Muscle of back (tissue), 13 donors: Measurements from ENCODE around the gene CLPSL2. TPM values are rescaled to one million over a fixed set of nuclear protein-coding genes. Genes with fewer than 3 reads are reported as not detected.
"Not testable (repeated sequence)": the region's sequence is repeated elsewhere in the genome, so short reads cannot be mapped to it uniquely, and the experiment has no call there.

Source experiments
- DNase-seq, 3 donors: peaks; one replicate each; pipeline versions ENCODE4 v3.0.0 to v3.0.0-alpha.2; 2013
- long read RNA-seq, 9 donors: transcript quantifications; one replicate each; lab custom pipeline, GENCODE V29; 2026
- polyA plus RNA-seq, 10 donors: library from polyadenylated mRNA; unstranded; fragments of 120-200 nt; gene quantifications; one replicate each; pipeline ENCODE4 v1.2.1, GENCODE V29; 2013; ENCODE audit not compliant: insufficient read length in 10 of 10

The CLPSL2 gene, protein sequence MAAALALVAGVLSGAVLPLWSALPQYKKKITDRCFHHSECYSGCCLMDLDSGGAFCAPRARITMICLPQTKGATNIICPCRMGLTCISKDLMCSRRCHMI
- not detected for polyA plus RNA-seq
- long read RNA-seq, donor 1 = 0 reads
- long read RNA-seq, donor 2 = 0 reads
- long read RNA-seq, donor 3 = 0 reads
- long read RNA-seq, donor 4 = 0 reads
- long read RNA-seq, donor 5 = 0 reads
- long read RNA-seq, donor 6 = 0 reads
- long read RNA-seq, donor 7 = 0 reads
- long read RNA-seq, donor 8 = 0 reads
- long read RNA-seq, donor 9 = 0 reads

DNA sequence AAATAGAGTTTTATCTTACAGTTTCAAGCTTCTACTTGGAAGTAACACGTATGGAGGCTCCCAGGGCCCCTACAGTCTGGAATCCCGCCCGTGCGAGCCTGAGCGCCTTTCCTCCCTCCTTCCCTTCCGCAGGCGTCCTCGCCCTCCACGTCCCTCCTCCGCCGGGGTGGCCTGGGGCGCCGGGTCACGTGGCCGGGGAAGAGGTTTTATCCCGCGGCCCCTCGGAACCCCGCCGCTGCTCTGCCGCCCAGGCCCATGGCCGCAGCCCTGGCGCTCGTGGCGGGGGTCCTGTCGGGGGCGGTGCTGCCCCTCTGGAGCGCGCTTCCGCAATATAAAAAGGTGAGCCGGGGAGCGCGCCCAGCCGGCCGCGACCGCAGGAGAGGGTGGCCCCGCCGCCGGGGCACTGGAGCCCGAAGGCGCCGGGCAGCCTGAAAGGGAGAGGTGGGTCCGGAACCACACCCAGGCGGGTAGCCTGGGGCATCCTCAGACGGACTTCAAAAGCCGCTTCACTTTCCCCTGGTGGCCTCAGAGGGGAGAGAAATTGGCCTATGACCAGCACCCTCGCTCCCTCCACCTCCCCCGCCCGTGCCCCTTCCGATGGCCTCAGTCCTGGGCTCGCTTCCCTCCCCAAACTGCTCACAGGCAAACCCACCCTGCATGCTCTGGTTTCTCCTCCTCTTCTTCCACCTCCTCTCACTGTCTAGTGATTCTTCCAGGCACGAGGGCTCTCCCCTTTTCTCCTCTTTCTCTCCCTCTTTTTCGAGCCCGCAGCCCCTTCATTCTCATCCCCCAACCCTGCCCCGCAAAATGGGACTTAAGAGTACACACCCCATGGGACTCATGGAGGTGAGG is at the start of gene CLPSL2:
CLPSL2 (plus strand) TSS at position 235 of the 852 bp plus-strand sequence; CDS start at position 256, 21 bp downstream.
- DNase-seq = peak in 2 of 3 donors; percentile 16 to 59

DNA sequence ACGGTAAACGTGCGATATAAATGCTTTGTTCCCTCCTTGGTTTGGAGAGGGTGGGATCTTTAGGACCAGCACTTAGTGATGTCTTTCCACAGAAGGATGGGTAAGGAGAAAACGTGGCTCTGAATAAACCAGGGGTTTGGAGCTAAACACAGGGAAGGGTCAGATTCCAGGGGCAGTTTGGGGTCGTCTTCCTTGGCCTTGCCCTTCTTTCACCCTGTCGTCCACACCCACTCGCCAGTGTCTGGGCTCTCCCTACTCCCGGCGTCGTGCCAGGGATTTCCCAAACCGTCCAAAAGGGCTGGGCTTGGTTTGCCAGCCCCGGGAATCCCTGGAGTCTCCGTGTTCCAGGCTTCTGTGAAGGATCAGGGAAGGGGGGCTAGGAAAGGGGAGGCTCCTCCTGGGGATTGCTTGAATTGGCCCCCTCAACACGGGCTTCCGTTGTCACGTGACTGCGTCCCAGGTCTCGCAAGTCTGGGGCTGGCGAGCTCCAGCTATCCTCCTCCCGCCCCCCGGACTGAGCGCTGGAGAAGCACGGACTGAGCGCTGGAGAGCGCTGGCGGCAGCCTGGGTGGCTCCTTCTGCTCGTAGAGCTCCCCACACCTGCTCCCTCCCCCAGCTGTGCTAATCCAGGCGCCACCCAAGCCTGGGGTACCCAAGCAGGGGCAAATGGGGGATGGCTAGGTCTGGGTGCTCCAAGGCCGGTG is 49.0 kb upstream of the CLPSL2 start:
- DNase-seq = peak in 2 of 3 donors; percentile 71 to 83

DNA sequence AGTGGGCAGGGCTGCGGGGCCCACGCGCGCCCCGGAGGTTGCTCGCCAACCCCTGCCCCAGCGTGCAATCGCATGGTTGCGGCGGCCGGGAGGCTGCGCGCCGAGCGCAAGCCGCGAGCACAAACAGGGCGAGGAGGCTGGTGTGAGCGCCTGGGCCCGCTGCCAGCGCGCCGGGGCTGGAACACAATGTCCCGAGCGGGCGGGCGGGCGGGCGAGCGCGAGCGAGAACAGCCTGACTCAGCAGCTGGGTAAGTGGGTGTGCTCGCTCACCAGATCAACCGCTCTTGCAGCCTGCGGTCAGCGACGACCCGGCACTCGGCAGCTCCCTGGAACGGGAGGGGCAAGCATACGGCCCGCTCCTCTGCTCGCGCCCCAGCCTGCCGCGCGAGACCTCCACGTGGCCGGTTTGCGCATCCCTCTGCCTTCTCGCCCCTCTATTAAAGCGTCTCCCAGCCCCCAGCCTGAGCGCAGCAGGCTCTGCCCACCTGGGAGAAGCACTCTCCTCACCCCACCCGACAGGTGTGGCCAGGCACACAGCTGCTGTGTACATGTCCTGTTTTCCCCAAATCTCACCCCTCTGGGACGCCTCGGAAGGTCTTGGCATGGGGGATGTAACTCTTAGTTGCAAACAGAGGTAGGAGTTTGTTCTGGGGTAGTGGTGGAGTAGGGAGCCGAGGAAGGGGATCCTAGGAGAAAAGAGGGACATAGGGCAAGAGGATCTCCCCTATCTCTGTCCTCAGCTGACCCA is 48.3 kb upstream of the CLPSL2 start:
- DNase-seq = peak; percentile 88 to 95 (median 90)

DNA sequence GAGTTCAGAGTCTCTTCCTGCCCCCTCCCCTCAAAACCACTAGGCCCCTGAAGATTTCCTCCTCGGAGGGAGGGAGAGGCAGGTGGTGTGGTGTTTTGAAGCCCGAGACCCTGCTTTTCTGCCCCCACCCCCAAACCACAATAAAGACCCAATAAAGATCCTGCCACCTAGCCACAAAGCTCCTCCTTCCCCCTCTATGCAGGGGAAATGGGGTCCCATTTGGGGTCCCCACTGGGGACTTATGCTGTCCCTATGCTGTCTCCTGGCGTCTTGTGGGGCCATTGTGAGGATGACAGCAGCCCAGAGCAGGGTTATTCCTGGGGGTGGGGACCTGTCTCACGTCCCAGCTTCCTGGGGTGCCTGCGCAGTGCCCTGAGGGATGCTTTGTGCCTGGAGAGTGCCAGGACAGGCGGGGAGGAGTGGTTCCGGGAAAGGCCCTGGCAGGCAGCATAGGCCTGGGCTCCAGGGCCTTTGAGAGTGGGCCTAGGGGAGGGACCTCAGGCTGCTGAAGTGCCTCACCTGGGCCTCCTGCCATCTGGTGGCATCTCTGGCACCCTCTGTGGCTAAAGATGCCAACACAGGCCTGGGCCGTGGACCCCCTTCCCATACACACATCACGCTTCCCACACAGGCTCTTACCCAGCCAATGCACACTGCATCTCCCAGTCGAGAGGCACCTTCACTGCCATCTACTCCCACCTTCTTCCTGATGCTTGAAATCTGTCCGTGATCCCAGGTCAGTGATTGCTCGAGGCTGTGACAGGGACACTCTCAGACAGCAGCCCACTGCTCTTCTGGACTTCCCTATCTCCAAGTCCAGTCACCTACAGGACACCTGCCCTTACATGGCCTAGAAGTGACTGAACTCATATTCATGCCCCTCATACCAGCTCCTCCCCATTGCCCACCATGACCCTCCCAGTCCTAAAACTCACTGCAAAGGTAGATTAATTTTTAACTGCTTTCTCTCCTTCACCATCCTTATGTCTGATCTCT is 47.4 kb upstream of the CLPSL2 start:
- no peak for DNase-seq

DNA sequence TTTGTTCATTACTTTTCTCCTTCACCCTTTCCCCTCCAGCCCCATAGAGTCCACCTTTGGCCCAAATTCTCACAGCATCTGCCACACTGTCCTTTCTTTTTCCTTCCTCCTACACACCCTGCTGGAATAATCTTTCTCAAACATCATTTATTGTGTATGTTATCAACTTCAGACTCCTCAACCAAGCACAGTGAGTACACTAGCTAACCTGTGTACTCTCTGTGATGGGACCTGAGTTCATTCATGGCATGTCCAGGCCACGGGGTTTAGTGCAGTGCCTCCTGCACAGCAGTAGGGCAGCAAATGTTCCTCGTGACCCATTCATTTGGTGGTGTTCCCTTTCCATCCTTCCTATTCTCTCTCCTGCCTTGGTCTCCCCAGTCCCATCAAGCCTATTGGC is 46.7 kb upstream of the CLPSL2 start:
- DNase-seq = no peak

DNA sequence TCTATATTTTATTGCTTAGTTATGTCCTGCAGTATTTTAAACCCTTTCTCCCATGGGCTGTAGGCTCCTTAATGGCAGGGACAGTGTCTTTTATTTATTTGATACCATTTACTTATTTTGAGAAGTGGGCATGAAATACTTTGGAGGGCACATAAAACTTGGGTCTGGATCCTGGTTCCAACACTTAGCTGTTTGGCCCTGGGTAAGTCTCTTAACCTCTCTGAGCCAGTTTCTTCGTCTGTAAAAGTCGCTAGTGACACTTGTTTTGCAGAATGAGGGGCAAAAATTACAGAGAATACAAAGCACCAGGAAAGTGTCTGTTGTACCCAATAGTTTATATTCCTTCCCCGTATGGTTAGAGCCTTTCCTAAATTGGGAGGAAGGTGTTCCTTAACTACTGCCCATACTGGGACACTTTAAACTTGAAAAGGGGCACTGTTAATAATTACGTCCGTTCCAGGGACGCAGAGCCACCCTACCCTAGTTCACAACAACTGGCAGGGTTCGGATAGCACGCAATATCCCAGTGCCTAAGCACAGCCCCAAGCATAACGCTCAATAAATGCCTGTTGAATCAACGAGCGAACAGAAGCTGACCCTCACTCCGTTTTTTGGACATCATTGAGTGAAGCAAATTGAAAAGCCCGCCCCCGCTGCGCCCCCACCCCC is 45.5 kb upstream of the CLPSL2 start:
- DNase-seq = no peak

DNA sequence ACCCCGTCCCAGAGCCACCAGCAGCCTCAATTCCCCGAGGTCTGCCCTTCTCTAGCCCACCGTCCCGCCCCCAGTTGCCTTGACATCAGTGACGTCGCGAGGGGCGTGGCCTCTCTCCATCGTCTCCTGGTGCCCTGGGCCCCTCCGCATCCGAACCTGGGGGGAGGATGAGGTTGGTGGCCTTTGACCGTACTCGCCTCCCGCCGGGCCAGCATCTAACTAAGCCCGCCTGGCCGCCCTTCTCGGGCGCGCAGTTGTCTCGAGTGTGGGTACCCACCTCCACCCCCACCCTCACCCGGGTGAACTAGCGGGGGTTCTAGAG is 45.0 kb upstream of the CLPSL2 start:
- DNase-seq = peak; percentile 83 to 96 (median 92)

DNA sequence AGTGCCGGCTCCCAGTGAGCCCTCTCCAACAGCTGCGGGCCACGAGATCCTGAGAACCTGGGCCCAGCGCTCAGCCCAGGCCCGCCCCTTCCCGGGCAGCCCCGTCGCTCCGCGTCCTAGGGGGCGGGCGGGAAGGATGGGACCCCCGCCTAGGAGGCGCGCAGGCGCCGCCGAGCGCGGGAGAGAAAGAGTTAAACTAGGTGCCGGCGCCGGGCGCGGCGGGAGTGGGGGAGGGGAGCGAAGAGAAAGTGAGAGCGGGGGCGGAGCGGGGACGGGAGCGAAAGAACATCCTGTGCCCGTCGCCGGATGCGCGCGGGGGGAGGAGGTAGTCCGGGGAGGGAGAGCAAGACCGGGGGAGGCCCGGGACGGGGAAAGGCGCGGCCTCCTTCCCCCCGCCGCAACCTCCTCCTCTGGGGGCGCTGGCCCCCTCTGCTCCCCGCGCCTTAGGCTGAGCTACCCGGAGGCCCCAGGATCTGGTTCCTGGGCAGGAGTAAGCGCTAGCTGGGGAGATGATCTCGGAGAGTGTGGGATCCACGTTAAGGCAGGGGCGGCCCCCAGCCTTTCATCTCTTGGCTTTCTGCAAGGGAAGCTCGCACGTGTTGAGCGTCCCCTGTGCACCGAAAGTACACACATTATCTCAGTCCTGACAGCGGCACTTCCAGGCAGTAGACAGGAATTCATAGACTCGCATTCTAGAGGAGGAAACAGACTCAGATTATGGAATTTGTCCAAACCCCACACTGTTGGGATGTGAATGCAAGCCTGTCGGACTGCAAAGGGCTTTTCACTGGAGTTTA is 44.5 kb upstream of the CLPSL2 start:
- peak; percentile 89 to 97 (median 92) for DNase-seq

DNA sequence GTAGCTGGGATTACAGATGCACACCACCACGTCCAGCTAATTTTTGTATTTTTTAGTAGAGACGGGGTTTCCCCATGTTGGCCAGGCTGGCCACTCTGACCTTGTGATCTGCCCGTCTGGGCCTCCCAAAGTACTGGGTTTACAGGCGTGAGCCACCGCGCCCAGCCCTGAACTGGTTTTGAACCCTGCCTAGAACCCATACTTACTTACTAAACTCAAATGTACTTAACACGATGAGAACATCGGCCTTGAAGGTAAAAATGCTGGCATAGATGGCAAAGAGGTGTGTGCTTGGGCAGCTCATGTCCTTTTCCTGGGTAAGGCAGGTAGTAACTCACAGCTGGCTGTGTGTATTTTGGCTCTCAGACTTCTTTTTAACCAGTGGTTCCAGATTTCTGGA is 42.8 kb upstream of the CLPSL2 start:
- DNase-seq = no peak

DNA sequence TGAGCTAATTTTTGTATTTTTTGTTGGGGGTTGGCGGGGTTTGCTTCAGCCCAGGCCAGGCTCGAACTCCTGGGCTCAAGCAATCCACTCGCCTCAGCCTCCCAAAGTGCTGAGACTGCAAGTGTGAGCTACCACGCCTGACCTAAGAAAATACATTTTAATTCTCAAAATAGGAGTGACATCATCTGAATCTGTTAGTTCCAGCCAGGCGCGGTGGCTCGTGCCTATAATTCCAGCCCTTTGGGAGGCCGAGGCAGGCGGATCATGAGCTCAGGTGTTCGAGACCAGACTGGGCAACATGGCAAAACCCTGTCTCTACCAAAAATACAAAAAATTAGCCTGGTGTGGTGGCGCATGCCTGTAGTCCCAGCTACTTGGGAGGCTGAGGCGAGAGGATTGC is 42.1 kb upstream of the CLPSL2 start:
- DNase-seq = not testable (repeated sequence)

DNA sequence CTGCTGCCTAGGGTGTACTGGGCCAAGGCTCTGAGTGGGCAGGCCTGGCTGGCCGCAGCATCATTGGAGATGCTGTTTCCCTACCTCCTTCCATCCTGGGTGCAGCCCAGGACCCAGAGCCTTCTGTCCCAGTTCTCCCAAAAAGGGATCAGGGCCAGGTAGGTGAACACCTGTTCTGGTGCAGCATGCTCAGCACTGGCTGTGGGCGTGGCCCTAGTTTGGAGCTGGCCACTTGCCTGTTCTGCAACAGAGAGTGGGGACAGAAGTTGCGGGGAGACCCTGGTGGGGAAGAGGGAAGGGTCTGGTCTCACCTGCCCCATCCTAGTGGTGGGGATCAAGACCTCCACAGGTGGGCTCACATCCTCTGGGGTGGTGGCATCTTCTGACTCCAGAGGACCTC is 40.9 kb upstream of the CLPSL2 start:
- no peak for DNase-seq

DNA sequence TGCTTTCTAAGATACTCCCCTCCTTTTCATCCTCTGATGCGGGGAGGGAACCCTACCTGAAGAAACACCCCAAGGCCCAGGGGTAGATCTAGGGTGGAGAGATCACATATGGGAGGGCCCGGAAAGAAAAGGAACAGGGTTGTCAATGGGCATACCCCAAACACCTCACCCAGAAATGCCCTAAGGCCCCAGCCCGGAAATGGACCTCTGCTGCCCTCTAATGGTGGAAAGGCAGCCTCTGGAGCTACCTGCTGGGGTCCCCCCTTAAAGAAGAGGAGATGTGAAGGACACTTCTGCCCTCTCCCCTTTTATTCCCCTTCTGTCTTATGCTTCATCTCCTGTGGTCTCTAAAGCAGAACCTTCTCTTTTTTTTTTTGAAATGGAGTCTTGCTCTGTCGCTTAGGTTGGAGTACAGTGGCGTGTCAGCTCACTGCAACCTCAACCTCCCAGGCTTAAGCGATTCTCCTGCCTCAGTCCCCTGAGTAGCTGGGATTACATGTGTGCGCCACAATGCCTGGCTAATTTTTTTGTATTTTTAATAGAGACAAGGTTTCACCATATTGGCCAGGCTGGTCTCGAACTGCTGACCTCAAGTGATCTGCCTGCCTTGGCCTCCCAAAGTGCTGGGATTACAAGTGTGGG is 40.0 kb upstream of the CLPSL2 start:
- DNase-seq = peak; percentile 59 to 83 (median 79)

DNA sequence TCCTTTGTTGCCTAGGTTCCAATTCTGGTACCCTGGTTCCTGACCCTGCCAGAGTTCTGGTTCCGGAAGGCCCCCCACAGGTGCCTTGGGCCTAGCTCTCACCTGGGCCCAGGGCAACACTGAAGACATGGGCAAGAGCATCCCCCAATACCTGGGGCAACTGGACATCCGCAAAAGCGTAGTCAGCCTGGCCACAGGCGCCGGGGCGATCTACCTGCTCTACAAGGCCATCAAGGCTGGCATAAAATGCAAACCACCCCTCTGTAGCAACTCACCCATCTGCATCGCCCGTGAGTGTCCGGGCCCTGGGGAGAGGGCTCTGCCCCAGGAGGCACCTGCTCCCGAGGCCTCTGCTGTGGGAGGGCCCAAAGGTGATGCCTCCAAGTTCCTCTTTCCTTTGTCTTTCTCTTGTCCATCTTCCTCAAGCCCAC is 39.4 kb upstream of the CLPSL2 start, which contains the start of gene ARMC12:
ARMC12 (plus strand) TSS at position 51 of the 431 bp plus-strand sequence; CDS start at position 128, 77 bp downstream.
- no peak for DNase-seq

DNA sequence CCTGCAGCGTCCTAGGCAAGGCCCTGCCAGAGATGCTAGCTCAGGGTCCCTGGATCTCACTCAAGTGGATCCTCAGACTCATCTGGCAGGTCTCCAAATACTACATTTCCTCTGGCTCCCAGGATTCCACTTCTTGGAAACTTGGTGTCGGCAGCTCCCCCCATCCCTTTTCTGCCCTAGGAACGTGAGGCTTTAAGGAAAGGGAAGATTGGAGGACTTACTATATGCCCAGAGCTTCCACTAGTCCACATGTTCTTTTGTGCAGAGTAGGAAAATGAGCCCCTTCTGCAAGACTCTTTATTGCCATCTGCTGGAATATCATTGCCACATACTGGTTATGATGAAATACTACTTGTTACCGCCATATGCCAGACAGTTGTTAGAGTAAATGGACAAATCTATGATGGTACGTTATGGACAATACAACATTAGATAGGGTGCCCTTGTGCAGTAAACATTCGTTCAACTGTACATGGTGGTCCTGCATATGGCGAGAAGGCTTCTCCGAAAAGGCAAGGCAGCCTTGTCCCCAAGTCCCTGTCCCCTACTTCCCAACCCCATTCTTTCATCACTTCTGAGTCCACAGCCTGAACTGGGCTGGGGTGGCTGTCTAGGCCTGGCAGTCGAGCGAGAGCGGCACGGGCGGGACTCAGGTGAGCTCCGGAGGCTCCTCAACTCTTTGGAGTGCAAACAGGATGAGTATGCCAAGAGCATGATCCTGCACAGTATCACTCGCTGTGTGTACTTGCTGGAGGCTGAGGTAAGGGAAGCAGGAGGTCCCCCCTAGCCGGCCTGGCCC is 38.8 kb upstream of the CLPSL2 start:
- DNase-seq = peak; percentile 73 to 87 (median 74)

DNA sequence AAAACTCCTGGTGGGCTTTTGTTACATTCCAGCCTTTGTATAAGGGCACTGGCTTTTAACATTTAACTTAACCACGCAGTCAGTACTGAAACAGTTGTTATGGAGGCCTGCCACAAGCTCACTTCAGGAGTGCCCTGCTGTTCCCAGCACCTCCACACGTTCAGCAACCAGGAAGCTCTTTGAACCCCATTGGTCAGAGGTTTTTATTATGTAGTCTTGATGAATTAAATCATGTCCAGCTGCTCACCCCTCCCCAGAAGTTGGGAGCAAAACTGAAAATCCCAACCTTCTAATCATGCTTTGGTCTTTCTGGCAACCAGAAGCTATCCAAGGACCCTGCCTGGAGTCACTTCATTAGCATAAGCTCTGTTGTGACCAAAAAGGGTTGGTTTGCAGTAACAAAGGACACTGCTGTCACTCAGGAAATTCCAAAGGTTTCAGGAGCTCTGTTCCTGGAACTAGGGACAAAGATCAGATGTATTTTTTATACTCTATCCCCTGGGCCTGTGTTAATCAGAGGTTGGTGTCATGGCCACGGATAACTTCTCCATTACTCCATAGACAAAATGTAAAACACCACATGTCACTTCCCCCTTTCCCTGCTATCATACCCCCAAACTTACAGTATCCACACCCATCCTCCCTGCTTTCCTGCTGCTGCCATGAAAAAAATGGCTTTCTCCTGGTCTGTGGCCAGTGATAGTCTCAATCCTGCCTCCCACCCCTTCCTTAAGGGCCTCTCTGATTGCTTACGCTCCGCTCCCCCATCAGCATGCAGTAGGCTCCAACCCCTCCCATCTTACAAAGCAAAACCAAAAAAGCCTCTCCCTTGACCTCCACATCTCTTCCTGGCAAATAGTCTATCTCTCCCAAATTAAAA is 36.5 kb upstream of the CLPSL2 start:
- no peak for DNase-seq

DNA sequence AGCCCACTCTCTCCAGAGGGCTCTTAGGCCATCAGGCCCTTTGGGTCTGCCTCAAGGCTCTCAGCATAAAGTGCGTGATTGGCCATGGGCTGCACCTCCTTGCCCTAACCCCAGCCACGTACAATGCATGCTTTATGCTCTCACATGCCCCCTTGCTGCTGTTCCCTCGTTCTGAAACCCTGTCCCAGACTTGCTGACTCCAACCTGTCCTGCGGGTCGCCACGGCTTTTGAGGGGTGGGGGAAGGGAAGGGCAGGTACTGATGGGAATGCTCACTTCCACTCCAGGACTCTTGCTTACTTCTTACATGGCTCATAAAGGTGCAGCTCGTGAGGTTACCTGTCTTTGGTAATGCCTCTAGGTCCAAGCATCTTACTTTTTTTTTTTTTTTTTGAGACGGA is 33.6 kb upstream of the CLPSL2 start:
- no peak for DNase-seq
